ENCODE data around the gene FBXO15.
A peak's percentile ranks its signal among the peaks of the same experiment; 100 is the strongest.

The FBXO15 gene

DNA sequence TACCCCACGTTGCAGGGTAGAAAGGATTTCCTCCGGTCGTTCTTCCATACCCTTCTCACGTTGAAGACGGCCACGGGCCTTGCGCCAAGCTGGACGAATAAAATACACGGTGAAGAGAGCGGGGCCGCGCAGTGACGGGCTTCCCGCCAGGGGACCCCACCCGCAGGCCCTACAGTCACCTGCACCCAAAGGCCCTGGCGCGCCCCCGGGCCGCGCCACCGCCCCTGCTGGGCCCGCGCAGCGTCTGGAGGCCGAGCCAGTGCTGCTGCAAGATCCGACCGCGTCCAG lies 199 bp downstream of the FBXO15 start:
- no peak for DNase-seq (ENCODE audit: low read depth)
- H3K4me3 ChIP-seq (ENCODE audit: low read depth, low read length) = peak overlapping the region; percentile 89
- TF ChIP-seq CTCF (IDR thresholded peaks at IDR 0.05; ENCODE audit: control insufficient read depth, extremely low read depth, insufficient read depth) = no peak

- no peak for TF ChIP-seq CTCF (IDR thresholded peaks at IDR 0.05; ENCODE audit: control insufficient read depth, extremely low read depth, insufficient read depth)
- no peak for DNase-seq (ENCODE audit: low read depth)
- H3K4me3 ChIP-seq (ENCODE audit: low read depth, low read length) = peak overlapping the region; percentile 89
Measured at GRCh38 chr18:74146756-74147155, 878 bp downstream of the FBXO15 start.

- TF ChIP-seq CTCF (IDR thresholded peaks at IDR 0.05; ENCODE audit: control insufficient read depth, extremely low read depth, insufficient read depth) = no peak
- DNase-seq (ENCODE audit: low read depth) = no peak
- H3K4me3 ChIP-seq (ENCODE audit: low read depth, low read length) = no peak overlapping the region
Measured at GRCh38 chr18:74142252-74142651, 5.4 kb downstream of the FBXO15 start.

DNA sequence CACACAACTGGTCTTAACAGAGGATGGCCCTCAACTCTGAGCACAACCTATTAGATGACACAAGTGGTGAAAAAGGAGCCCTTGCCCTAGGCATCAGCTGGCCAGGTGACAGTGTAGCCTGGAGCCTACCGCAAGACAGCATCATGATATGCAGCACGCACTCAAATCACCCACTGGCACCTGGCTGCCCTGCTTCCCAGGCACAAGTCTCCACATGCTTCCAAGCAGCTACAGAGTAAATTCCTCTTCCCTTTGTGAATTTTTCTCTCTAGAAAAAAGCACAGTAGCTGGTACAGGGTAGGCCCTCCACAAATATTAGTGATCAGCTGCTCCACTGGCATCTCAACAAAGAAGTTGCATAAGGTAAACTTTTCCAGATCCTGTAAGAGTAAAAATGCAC lies 6.0 kb downstream of the FBXO15 start:
- TF ChIP-seq CTCF (IDR thresholded peaks at IDR 0.05; ENCODE audit: control insufficient read depth, extremely low read depth, insufficient read depth) = no peak
- no peak for DNase-seq (ENCODE audit: low read depth)
- H3K4me3 ChIP-seq (ENCODE audit: low read depth, low read length) = no peak overlapping the region

DNA sequence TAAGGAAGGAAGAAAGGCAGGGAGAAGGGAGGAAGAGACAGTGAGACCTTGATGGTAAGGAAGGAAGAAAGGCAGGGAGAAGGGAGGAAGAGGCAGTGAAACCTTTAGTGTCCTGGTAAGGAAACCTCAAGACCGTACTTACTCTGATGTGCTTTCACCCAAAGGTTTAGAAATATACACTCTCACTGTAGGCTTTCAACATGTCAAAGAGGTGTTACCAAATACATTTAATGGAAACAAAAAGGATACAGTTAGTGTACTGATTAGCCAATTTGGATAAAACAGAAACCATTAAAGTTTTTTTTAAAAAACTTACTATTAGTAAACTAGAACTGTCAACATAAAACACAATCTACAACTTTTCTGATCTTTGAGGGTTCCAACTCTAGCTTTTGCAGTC lies 7.1 kb downstream of the FBXO15 start:
- DNase-seq (ENCODE audit: low read depth) = no peak
- no peak overlapping the region for H3K4me3 ChIP-seq (ENCODE audit: low read depth, low read length)
- no peak for TF ChIP-seq CTCF (IDR thresholded peaks at IDR 0.05; ENCODE audit: control insufficient read depth, extremely low read depth, insufficient read depth)

DNA sequence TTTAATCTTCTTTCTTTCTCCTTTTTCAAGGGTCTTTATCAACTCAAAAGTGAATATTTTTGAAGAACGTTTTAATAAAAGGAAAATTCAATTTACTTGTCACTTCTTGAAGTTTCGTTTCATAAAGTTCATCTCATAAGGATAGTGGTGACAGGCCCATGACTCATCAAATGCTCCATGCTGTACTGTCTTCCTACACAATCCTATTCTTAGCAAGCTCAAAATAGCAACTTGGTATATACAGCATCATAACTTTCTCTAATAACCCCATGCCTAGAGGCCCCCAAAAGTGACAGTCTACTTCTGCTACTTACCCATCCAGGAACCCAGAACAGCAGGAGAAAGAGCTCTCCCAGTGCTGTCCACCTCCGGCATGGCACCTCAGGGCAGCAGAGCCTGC lies 7.7 kb downstream of the FBXO15 start:
- DNase-seq (ENCODE audit: low read depth) = no peak
- no peak overlapping the region for H3K4me3 ChIP-seq (ENCODE audit: low read depth, low read length)
- no peak for TF ChIP-seq CTCF (IDR thresholded peaks at IDR 0.05; ENCODE audit: control insufficient read depth, extremely low read depth, insufficient read depth)

DNA sequence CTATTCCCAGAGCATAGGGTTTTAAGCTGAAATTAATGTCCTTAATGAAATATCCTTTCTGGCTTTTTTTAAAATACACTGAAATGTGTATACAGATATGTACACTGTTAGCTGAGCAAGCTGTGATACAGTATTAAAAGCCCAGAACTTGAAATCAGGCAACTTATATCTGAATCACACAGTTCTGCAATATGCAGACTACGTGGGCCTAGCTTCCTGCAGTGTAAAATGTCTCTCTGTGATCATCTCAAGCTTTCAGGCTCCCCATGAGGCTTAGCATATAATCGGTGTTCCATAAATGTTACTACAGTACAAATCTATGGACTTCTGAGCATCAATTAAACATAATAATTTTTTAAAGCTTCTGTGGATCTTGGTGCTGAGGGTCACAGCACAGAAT lies 8.2 kb downstream of the FBXO15 start:
- no peak overlapping the region for H3K4me3 ChIP-seq (ENCODE audit: low read depth, low read length)
- no peak for DNase-seq (ENCODE audit: low read depth)
- no peak for TF ChIP-seq CTCF (IDR thresholded peaks at IDR 0.05; ENCODE audit: control insufficient read depth, extremely low read depth, insufficient read depth)

Data from LNCaP clone FGC (cell line).